Neural cell (in vitro differentiated cells): ENCODE results near the gene PHB1. TPM values are rescaled to one million over a fixed set of nuclear protein-coding genes. Genes with fewer than 3 reads are reported as not detected.

Experiments used
- H2AFZ ChIP-seq: fragments of 200-600, 300-800 bp; sonication (generic), shearing (Covaris generic); 2 replicates; pipeline ENCODE4 v1.6.0; 2014; ENCODE audit warnings: low read depth, mild to moderate bottlenecking, antibody characterized with exemption, low read length, moderate library complexity
- H3F3A ChIP-seq: fragments of 200-600 bp; shearing (Covaris generic); 2 replicates; pipeline ENCODE4 v1.6.1; 2016; ENCODE audit warnings: mild to moderate bottlenecking, moderate library complexity, mixed read lengths, antibody characterized with exemption, low read length; ENCODE audit not compliant: insufficient read depth, poor library complexity, severe bottlenecking
- H3K27ac ChIP-seq: fragments of 200-600, 300-800 bp; sonication (generic), shearing (Covaris generic); 2 replicates; pipeline ENCODE4 v1.5.1; 2014; ENCODE audit warnings: mild to moderate bottlenecking, low read length, moderate library complexity
- H3K27me3 ChIP-seq: fragments of 300-800, 200-600 bp; sonication (generic), shearing (Covaris generic); 2 replicates; pipeline ENCODE4 v1.6.0; 2014; ENCODE audit warnings: mild to moderate bottlenecking, low read depth, low read length, moderate library complexity; ENCODE audit not compliant: insufficient read depth
- H3K36me3 ChIP-seq: fragments of 300-800, 200-600 bp; sonication (generic), shearing (Covaris generic); 2 replicates; pipeline ENCODE4 v1.5.1; 2014; ENCODE audit warnings: mild to moderate bottlenecking, antibody characterized with exemption, low read length, moderate library complexity; ENCODE audit not compliant: insufficient read depth
- H3K4me2 ChIP-seq: fragments of 300-800, 200-600 bp; sonication (generic), shearing (Covaris generic); 2 replicates; pipeline ENCODE4 v1.6.0; 2014; ENCODE audit warnings: mild to moderate bottlenecking, low read length
- H3K4me3 ChIP-seq: fragments of 300-800, 200-600 bp; sonication (generic), shearing (Covaris generic); 2 replicates; pipeline ENCODE4 v1.5.1; 2014; ENCODE audit warnings: mild to moderate bottlenecking, low read length, moderate library complexity
- H3K79me2 ChIP-seq: fragments of 200-600 bp; shearing (Covaris generic); replicated peaks from 2 replicates; pipeline ENCODE4 v1.6.0; 2014; ENCODE audit warnings: mild to moderate bottlenecking, low read length, moderate library complexity; ENCODE audit not compliant: insufficient read depth
- H3K9ac ChIP-seq: fragments of 300-800, 200-600 bp; sonication (generic), shearing (Covaris generic); 2 replicates; pipeline ENCODE4 v1.6.1; 2016; ENCODE audit warnings: mild to moderate bottlenecking, low read length, mixed read lengths
- H3K9me2 ChIP-seq: fragments of 200-600 bp; shearing (Covaris generic); 2 replicates; pipeline ENCODE4 v1.6.1; 2016; ENCODE audit warnings: mild to moderate bottlenecking, low read length, mixed read lengths; ENCODE audit not compliant: insufficient read depth
- H3K9me3 ChIP-seq: fragments of 200-600, 300-800 bp; sonication (generic), shearing (Covaris generic); 2 replicates; pipeline ENCODE4 v1.6.1; 2016; ENCODE audit warnings: mild to moderate bottlenecking, mixed run types, low read length, moderate library complexity, mixed read lengths
- H4K20me1 ChIP-seq: fragments of 200-600 bp; shearing (Covaris generic); 2 replicates; pipeline ENCODE4 v1.6.1; 2016; ENCODE audit warnings: mild to moderate bottlenecking, mixed run types; ENCODE audit not compliant: insufficient read depth
- CTCF ChIP-seq: fragments of 450-650 bp; IDR thresholded peaks from 2 replicates; pipeline ENCODE4 v1.5.1; 2014; ENCODE audit warnings: antibody characterized with exemption, mild to moderate bottlenecking, moderate library complexity; ENCODE audit not compliant: poor library complexity, severe bottlenecking
- EP300 ChIP-seq: fragments of 450-650 bp; conservative IDR thresholded peaks from 2 replicates; pipeline ENCODE4 v1.6.1; 2014; ENCODE audit warnings: antibody characterized with exemption, mild to moderate bottlenecking, moderate library complexity; ENCODE audit not compliant: poor library complexity, severe bottlenecking
- EZH2 ChIP-seq: fragments of 200-600, 300-800 bp; shearing (Covaris generic), sonication (generic); IDR thresholded peaks from 2 replicates; pipeline ENCODE4 v1.6.1; 2014; ENCODE audit warnings: antibody characterized with exemption, low read length, borderline replicate concordance, mild to moderate bottlenecking; ENCODE audit not compliant: insufficient read depth, poor library complexity, severe bottlenecking
- MXI1 ChIP-seq: fragments of 450-650 bp; conservative IDR thresholded peaks from 2 replicates; pipeline ENCODE4 v1.6.1; 2014; ENCODE audit warnings: antibody characterized with exemption, mild to moderate bottlenecking; ENCODE audit not compliant: poor library complexity, severe bottlenecking
- POLR2AphosphoS5 ChIP-seq: IDR thresholded peaks from 2 replicates; pipeline ENCODE4 v1.6.1; 2012
- RAD21 ChIP-seq: fragments of 450-650 bp; conservative IDR thresholded peaks from 2 replicates; pipeline ENCODE4 v1.6.1; 2014; ENCODE audit warnings: antibody characterized with exemption, mild to moderate bottlenecking, moderate library complexity
- SMC3 ChIP-seq: fragments of 450-650 bp; conservative IDR thresholded peaks from 2 replicates; pipeline ENCODE4 v1.6.1; 2014; ENCODE audit warnings: antibody characterized with exemption, mild to moderate bottlenecking, moderate library complexity; ENCODE audit not compliant: poor library complexity
- TAF1 ChIP-seq: IDR thresholded peaks from 2 replicates; pipeline ENCODE4 v1.6.1; 2012; ENCODE audit warnings: low read depth
- polyA plus RNA-seq: library from polyadenylated mRNA; depleted of rRNA; stranded (reverse); fragments of >200 nt; gene quantifications from 2 replicates; pipeline ENCODE4 v1.2.3, GENCODE V29; 2014
- TF ChIP-seq, protein P1 (sequence below): IDR thresholded peaks from 2 replicates; pipeline ENCODE4 v1.6.1; 2012; ENCODE audit warnings: borderline replicate concordance

The PHB1 gene
- polyA plus RNA-seq, 1 donor from 2014 or later = 99.0 TPM

- Histone ChIP-seq H3F3A (no peaks in the 10 kb centered on the region), H3K9ac (no peak overlapping the region), H4K20me1 (no peaks in the 10 kb centered on the region), H2AFZ (no peak overlapping the region), H3K27me3 (no peaks in the 10 kb centered on the region), H3K36me3 (no peaks in the 10 kb centered on the region), H3K4me3 (no peak overlapping the region), H3K9me2 (no peaks in the 10 kb centered on the region), H3K9me3 (no peaks in the 10 kb centered on the region), H3K79me2 (no peaks in the 10 kb centered on the region), H3K27ac (no peak overlapping the region), H3K4me2 (no peak overlapping the region)
- TF ChIP-seq RAD21 (no peak), SMC3 (no peak), EP300 (no peak), CTCF (no peak), MXI1 (no peak), TAF1 (no peak), POLR2AphosphoS5 (no peak)
- TF ChIP-seq, protein P1, sequence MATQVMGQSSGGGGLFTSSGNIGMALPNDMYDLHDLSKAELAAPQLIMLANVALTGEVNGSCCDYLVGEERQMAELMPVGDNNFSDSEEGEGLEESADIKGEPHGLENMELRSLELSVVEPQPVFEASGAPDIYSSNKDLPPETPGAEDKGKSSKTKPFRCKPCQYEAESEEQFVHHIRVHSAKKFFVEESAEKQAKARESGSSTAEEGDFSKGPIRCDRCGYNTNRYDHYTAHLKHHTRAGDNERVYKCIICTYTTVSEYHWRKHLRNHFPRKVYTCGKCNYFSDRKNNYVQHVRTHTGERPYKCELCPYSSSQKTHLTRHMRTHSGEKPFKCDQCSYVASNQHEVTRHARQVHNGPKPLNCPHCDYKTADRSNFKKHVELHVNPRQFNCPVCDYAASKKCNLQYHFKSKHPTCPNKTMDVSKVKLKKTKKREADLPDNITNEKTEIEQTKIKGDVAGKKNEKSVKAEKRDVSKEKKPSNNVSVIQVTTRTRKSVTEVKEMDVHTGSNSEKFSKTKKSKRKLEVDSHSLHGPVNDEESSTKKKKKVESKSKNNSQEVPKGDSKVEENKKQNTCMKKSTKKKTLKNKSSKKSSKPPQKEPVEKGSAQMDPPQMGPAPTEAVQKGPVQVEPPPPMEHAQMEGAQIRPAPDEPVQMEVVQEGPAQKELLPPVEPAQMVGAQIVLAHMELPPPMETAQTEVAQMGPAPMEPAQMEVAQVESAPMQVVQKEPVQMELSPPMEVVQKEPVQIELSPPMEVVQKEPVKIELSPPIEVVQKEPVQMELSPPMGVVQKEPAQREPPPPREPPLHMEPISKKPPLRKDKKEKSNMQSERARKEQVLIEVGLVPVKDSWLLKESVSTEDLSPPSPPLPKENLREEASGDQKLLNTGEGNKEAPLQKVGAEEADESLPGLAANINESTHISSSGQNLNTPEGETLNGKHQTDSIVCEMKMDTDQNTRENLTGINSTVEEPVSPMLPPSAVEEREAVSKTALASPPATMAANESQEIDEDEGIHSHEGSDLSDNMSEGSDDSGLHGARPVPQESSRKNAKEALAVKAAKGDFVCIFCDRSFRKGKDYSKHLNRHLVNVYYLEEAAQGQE = no peak
Observed at GRCh38 chr17:49439305-49439672, 24.6 kb upstream of the PHB1 start.

DNA sequence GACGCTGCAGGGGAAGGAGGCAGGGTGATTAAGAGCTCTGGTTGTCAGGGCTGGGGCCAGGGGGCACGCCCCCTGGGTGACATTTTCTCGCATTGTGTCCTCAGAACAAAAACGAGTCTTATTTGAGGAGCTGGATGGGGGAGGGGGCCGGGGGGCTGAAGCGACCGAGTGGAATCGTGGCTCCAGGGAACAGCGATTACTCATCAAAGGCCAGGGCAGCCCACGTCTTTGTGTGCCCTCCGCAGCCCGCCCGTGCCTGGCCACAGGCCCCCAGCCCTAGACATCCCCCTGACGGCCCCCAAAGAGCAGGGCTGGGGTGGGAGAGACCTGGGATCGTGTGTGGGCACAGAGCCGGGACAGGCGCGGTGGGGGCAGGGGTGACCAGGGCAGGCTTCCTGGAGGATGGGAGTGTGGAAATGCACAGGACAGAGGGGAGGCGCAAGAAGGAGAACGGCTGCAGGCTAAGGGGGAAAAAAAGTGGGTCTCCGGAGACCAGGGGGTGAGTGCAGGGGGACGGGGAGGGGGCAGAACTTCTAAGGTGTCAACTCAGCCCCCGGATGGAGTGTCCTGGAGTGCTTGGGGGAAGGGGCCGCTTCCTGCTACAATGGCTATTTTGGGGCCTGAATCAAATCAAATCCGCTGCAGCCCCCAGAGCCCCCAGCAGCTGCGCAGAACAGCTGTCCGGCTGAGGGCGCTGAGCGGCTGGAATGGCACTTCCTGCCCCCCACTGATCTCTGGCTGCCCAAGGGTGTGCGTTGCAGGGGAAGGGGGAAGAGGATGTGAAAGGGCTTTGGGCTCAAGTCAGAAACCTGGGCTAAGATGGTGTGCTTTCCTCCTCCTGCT, 24.0 kb upstream of the PHB1 start:
- H3K36me3 ChIP-seq = no peaks in the 10 kb centered on the region
- H3K9me2 ChIP-seq = no peaks in the 10 kb centered on the region
- H3K9me3 ChIP-seq = no peaks in the 10 kb centered on the region
- H2AFZ ChIP-seq = no peak overlapping the region
- no peaks in the 10 kb centered on the region for H3F3A ChIP-seq
- H3K4me3 ChIP-seq = no peak overlapping the region
- H3K9ac ChIP-seq = no peak overlapping the region
- H4K20me1 ChIP-seq = no peaks in the 10 kb centered on the region
- no peak overlapping the region for H3K27ac ChIP-seq
- TF ChIP-seq, protein P1 = no peak
- TF ChIP-seq MXI1 (no peak), CTCF (no peak), EZH2 (no peak), TAF1 (no peak), EP300 (no peak), RAD21 (no peak), POLR2AphosphoS5 (no peak), SMC3 (no peak)
- H3K79me2 ChIP-seq = no peaks in the 10 kb centered on the region
- no peaks in the 10 kb centered on the region for H3K27me3 ChIP-seq
- H3K4me2 ChIP-seq = no peak overlapping the region
